ENCODE results near the gene FBXW9.

GRCh38 chr19:12706332-12706718 is 9.9 kb upstream of the FBXW9 start:
- TF ChIP-seq MXI1 (IDR thresholded peaks at IDR 0.05; ENCODE audit: borderline replicate concordance, low read depth, low read length) (no peak), RCOR1 (IDR thresholded peaks at IDR 0.05; ENCODE audit: insufficient replicate concordance, low read length) (no peak)

All from IMR-90 (cell line).